Urinary bladder (tissue), 4 donors: ENCODE measurements around the gene TRIM68. TPM values are rescaled to one million over a fixed set of nuclear protein-coding genes. Genes with fewer than 3 reads are reported as not detected.

Experiments
- DNase-seq: peaks from one replicate; pipeline ENCODE4 v3.0.0-alpha.2; 2015; ENCODE audit errors: extremely low spot score
- H3K27ac ChIP-seq: one replicate; pipeline ENCODE4 v1.5.1; 2013; ENCODE audit warnings: low read depth, mild to moderate bottlenecking, moderate library complexity
- H3K36me3 ChIP-seq: one replicate; pipeline ENCODE4 v1.6.1; 2013; ENCODE audit warnings: mild to moderate bottlenecking, moderate library complexity; ENCODE audit not compliant: insufficient read depth
- H3K4me1 ChIP-seq: one replicate; pipeline ENCODE4 v1.6.1; 2013; ENCODE audit warnings: mild to moderate bottlenecking, moderate library complexity; ENCODE audit not compliant: insufficient read depth
- H3K4me3 ChIP-seq: one replicate; pipeline ENCODE4 v1.5.1; 2013; ENCODE audit warnings: low read depth, low read length
- WGBS: extraction: QIAGEN DNeasy Blood & Tissue Kit; methylation state at CpG from one replicate; pipeline ENCODE4 v1.1.7; 2013; 5-methylcytosine and 5-hydroxymethylcytosine counted together
- polyA plus RNA-seq: library from polyadenylated mRNA; stranded (reverse); fragments of 200-250 nt; gene quantifications from one replicate; pipeline ENCODE4 v1.2.3, GENCODE V29; 2013
- total RNA-seq: library from RNA; depleted of rRNA; stranded (reverse); fragments of >200 nt; gene quantifications from one replicate; pipeline ENCODE4 v1.2.3, GENCODE V29; 2014
- donor health status: healthy with polysubstance abuse.
- donor health status: healthy.

The TRIM68 gene
- total and polyA plus RNA-seq, 2 donors: 10.7 to 10.9 TPM

DNA sequence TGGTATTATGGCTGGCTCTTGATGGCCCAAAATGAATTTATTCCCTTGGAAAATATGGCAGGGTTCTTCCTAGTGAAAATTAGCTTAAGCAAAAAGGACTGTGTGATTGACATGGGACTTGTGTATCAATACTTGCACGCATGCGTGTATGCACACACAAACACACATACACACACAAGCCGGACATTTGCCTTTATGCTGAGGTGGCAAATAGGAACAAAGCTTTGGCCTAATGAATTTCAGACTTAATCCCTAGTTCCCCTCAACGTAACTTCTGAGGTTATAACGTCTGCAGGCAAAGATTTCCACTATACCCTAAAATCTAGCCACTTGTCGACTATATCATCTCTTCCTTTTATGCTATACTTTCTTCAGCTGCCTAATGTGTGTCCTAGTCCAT lies 29.4 kb downstream of the TRIM68 start:
- Histone ChIP-seq H3K4me3 (no peak overlapping the region), H3K4me1 (no peaks in the 10 kb centered on the region), H3K27ac (no peak overlapping the region), H3K36me3 (no peaks in the 10 kb centered on the region)
- WGBS: 79% methylated on average over 6 of the region's 6 CpGs
- no peak for DNase-seq

DNA sequence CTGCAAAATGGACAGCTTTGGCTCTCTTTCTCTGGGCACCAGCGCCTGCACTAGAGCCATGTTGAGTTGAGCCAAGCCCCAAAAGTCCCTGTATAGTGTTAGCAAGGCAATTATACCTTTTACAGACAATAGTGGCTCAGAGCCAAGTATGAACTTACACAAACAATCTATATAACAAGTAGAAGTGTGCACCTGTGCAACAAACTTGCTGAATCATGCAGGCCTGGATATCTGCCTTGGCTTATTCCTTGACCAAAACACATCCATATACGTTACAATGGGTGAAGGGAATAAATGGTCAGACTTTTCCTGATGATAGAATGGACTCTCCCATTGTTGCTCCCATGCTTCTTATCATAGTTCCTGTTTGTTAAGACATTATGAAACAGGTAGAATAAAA lies 30.3 kb downstream of the TRIM68 start:
- Histone ChIP-seq H3K36me3 (no peaks in the 10 kb centered on the region), H3K4me1 (no peaks in the 10 kb centered on the region), H3K4me3 (no peak overlapping the region), H3K27ac (no peak overlapping the region)
- no peak for DNase-seq
- 78% methylated on average over 2 of the region's 2 CpGs for WGBS

DNA sequence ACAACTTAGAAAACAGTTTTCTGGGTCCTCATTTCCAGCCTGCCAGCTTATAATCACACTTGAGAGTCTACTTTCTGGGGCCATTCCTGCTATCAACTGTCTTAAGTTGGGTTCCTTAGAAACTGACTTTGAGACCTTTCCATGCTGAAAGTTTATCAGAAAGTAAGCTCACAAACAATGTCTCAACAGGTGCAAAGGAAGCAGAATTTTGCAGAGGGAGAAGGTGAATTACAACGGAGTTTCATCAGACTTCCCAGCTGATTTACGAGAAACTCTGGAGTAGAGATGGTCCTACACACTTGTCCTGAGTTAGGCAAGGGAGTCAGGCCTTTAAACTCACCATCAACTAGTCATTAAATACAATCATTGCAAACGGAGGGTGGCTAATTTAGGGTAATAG lies 31.2 kb downstream of the TRIM68 start:
- no peaks in the 10 kb centered on the region for H3K4me1 ChIP-seq
- WGBS: 53% methylated on average over 3 of the region's 3 CpGs
- no peak overlapping the region for H3K4me3 ChIP-seq
- no peak for DNase-seq
- H3K36me3 ChIP-seq: no peaks in the 10 kb centered on the region
- no peak overlapping the region for H3K27ac ChIP-seq

DNA sequence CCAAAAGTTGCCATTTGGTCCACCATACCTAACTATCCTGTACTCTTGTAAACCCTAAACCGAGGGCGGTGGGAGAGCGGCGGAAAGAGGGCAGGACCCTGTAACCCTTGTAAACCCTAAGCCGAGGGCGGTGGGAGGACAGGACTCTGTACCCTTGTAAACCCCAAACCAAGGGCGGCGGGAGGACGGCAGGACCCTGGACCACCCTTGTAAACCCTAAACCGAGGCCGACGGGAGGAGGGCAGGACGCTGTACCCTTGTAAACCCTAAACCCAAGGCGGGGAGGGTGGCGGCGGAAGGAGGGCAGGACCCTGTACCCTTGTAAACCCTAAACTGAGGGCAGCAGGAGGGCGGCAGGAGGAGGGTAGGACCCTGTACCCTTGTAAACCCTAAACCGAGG lies 39.0 kb downstream of the TRIM68 start:
- Histone ChIP-seq H3K4me1 (no peaks in the 10 kb centered on the region), H3K4me3 (no peak overlapping the region), H3K27ac (no peak overlapping the region), H3K36me3 (no peaks in the 10 kb centered on the region)
- WGBS: 91% methylated on average over 18 of the region's 18 CpGs
- no peak for DNase-seq

DNA sequence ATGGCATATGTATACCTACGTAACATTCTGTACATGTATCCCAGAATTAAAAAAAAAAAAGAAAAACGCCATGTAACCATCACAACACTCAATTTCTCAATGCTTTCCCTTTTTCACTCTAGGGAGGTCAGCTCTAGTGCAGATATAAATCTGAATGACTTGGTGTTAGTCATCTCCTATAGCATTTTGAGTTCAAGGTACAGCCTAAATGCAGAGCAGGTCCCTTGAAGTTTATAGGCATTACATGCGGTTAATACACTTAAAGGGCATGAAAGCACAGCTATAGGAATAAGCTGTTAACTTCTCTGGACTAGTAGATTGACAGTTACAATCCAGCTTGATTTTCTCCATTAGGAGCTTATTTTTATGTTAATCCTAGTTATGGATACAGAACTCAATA lies 42.7 kb downstream of the TRIM68 start:
- DNase-seq: no peak
- WGBS: 80% methylated on average over 3 of the region's 3 CpGs
- no peak overlapping the region for H3K4me3 ChIP-seq
- no peak overlapping the region for H3K27ac ChIP-seq
- H3K36me3 ChIP-seq: no peaks in the 10 kb centered on the region
- no peaks in the 10 kb centered on the region for H3K4me1 ChIP-seq

DNA sequence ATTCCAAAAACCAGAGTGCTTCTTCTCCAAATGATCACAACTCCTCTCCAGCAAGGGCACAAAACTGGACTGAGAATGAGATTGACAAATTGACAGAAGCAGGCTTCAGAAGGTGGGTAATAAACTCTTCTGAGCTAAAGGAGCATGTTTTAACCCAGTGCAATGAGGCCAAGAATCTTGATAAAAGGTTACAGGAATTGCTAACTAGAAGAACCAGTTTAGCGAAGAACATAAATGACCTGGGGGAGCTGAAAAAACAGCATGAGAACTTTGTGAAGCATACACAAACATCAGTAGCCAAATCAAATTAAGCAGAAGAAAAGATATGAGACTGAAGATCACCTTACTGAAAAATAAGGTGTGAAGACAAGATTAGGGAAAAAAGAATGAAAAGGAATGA lies 47.6 kb downstream of the TRIM68 start:
- Histone ChIP-seq H3K4me3 (no peak overlapping the region), H3K36me3 (no peaks in the 10 kb centered on the region), H3K27ac (no peak overlapping the region), H3K4me1 (no peaks in the 10 kb centered on the region)
- WGBS: 86% methylated on average over 1 of the region's 1 CpG
- DNase-seq: peak; percentile 21

DNA sequence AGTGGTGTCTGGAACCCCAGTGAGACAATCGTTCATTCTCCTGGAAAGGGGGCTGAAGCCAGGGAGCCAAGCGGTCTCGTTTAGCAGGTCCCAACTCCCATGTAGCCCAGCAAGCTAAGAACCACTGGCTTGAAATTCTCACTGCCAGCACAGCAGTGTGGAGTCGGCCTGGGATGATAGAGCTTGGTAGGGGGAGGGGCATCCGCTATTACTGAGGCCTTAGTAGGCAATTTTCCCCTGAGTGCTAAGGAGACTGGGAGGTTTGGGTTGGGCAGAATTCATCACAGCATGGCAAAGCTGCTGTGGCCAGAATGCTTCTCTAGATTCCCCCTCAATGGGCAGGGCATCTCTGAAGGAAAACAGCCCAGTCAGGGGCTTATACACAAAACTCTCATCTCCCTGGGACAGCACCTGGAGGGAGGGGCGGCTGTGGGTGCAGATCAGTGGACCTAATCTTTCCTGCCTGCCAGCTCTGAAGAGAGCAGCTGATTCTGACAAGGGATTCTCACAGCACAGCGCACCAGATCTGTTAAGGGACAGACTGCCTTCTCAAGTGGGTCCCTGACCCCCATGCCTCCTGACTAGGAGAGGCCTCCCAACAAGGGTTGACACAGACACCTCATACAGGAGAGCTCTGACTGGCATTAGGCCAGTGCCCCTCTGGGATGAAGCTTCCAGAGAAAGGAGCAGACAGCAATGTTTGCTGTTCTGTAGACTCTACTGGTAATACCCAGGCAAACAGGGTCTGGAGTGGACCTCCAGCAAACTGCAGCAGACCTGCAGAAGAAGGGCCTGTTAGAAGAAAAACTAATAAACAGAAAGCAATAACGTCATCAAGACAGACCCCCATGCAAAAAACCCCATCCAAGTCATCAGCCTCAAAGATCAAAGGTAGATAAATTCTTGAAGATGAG lies 48.2 kb downstream of the TRIM68 start:
- no peak overlapping the region for H3K4me3 ChIP-seq
- no peak overlapping the region for H3K27ac ChIP-seq
- DNase-seq: no peak
- no peaks in the 10 kb centered on the region for H3K36me3 ChIP-seq
- 56% methylated on average over 8 of the region's 8 CpGs for WGBS
- no peaks in the 10 kb centered on the region for H3K4me1 ChIP-seq

DNA sequence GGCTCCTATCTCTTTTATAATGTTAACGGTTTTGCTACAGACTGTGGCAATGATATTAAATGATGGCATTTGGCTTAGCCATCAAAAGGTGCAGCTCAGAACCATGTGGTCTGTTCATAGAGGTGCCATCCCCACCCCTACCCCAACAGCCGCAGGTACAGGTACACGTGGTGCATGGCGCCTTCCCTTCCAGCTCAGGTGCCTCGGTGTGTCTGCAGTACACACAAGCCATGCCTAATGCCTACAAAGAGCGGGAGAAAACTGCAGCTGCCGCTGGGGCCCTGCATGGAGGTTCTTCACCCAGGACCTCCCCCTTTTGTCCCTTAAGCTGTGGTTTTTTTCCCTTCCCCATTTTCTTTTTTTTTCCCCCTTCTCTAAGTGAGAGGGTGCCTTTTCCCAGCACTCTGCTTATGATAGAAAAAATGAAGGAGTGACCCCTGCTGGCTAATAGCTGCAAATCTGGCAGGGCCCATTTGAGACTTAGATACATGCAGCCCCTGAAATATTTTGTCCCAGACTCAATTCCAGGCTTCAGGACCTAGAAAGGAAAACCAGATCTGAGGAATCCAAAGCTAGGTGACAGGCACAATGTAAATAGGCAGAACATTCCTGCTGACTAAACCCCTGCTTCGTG lies 56.6 kb downstream of the TRIM68 start:
- no peak overlapping the region for H3K4me3 ChIP-seq
- no peaks in the 10 kb centered on the region for H3K4me1 ChIP-seq
- no peak for DNase-seq
- H3K27ac ChIP-seq: no peak overlapping the region
- H3K36me3 ChIP-seq: no peaks in the 10 kb centered on the region
- WGBS: 83% methylated on average over 8 of the region's 8 CpGs

Other genes starting within 250 kb of the TRIM68 start
- gene OR52B4, start 239.8 kb downstream of the TRIM68 start, total RNA-seq: not detected
- gene OR52B4, start 239.8 kb downstream of the TRIM68 start, polyA plus RNA-seq: not detected
- gene TRIM21, start 214.5 kb downstream of the TRIM68 start, total RNA-seq: 15.9 TPM
- gene TRIM21, start 214.5 kb downstream of the TRIM68 start, polyA plus RNA-seq: 19.1 TPM
- gene OR52K2, start 158.9 kb downstream of the TRIM68 start, total RNA-seq: not detected
- not detected for gene OR52K2, start 158.9 kb downstream of the TRIM68 start, polyA plus RNA-seq
- not detected for gene OR52K1, start 125.6 kb downstream of the TRIM68 start, total RNA-seq
- gene OR52K1, start 125.6 kb downstream of the TRIM68 start, polyA plus RNA-seq: not detected
- gene OR52M1, start 63.0 kb downstream of the TRIM68 start, total RNA-seq: not detected
- gene OR52M1, start 63.0 kb downstream of the TRIM68 start, polyA plus RNA-seq: not detected
- gene OR52I2, start 26.5 kb downstream of the TRIM68 start, total RNA-seq: not detected
- gene OR52I2, start 26.5 kb downstream of the TRIM68 start, polyA plus RNA-seq: not detected
- gene OR52I1, start 14.2 kb downstream of the TRIM68 start, total RNA-seq: not detected
- gene OR52I1, start 14.2 kb downstream of the TRIM68 start, polyA plus RNA-seq: not detected
- gene OR51D1, start 29.2 kb upstream of the TRIM68 start, total RNA-seq: not detected
- gene OR51D1, start 29.2 kb upstream of the TRIM68 start, polyA plus RNA-seq: not detected
- 3.2 TPM for gene OR51E1, start 35.8 kb upstream of the TRIM68 start, total RNA-seq
- 0.65 TPM for gene OR51E1, start 35.8 kb upstream of the TRIM68 start, polyA plus RNA-seq
- gene OR51E2, start 89.6 kb upstream of the TRIM68 start, total RNA-seq: 0.63 TPM
- 0.63 TPM for gene OR51E2, start 89.6 kb upstream of the TRIM68 start, polyA plus RNA-seq
- gene MMP26, start 96.6 kb upstream of the TRIM68 start, total RNA-seq: not detected
- gene MMP26, start 96.6 kb upstream of the TRIM68 start, polyA plus RNA-seq: not detected
- gene OR51F1, start 161.7 kb upstream of the TRIM68 start, total RNA-seq: not detected
- gene OR51F1, start 161.7 kb upstream of the TRIM68 start, polyA plus RNA-seq: not detected
- gene OR52R1, start 196.1 kb upstream of the TRIM68 start, total RNA-seq: not detected
- not detected for gene OR52R1, start 196.1 kb upstream of the TRIM68 start, polyA plus RNA-seq
- gene OR51F2, start 213.1 kb upstream of the TRIM68 start, total RNA-seq: not detected
- not detected for gene OR51F2, start 213.1 kb upstream of the TRIM68 start, polyA plus RNA-seq
- not detected for gene OR51S1, start 241.0 kb upstream of the TRIM68 start, total RNA-seq
- gene OR51S1, start 241.0 kb upstream of the TRIM68 start, polyA plus RNA-seq: not detected